Loucy (cell line): ENCODE data around the gene BCAS3.

Source experiments
- CTCF ChIP-seq: fragments of 200-600 bp; sonication (generic); conservative IDR thresholded peaks from 2 replicates; pipeline ENCODE4 v1.5.1; 2014; ENCODE audit warnings: mild to moderate bottlenecking, antibody characterized with exemption, low read length
- EZH2phosphoT487 ChIP-seq: fragments of 200-600 bp; IDR thresholded peaks from 2 replicates; pipeline ENCODE4 v1.6.1; 2018; ENCODE audit warnings: antibody characterized with exemption, mild to moderate bottlenecking, moderate library complexity, borderline replicate concordance

GRCh38 chr17:61249649-61250299 is 572.1 kb downstream of the BCAS3 start:
- TF ChIP-seq CTCF (no peak), EZH2phosphoT487 (no peak)
